Right lobe of liver (tissue), 6 donors: ENCODE measurements around the gene ZRANB1. TPM values are rescaled to one million over a fixed set of nuclear protein-coding genes. Genes with fewer than 3 reads are reported as not detected.
A peak's percentile ranks its signal among the peaks of the same experiment; 100 is the strongest.

Experiments used
- ATAC-seq, 4 donors: fragments of 200-7000 bp; cut with Tn5 transposase; one replicate each; pipeline ENCODE4 v1.9.1; 2020; ENCODE audit warnings: mild to moderate bottlenecking in 4 of 4, moderate library complexity in 4 of 4
- DNase-seq, 3 donors: peaks; one replicate each; pipeline ENCODE4 v3.0.0-alpha.2; 2020
- H3K27ac ChIP-seq, 3 donors: fragments of 200-600 bp; one replicate each; pipeline ENCODE4 v1.8.0; 2022
- H3K27me3 ChIP-seq, 2 donors: fragments of 200-600 bp; one replicate each; pipeline ENCODE4 v1.8.0; 2022
- H3K36me3 ChIP-seq, 4 donors: fragments of 200-600 bp; sonication (generic) in 1 of 4; one replicate each; pipeline versions ENCODE4 v1.5.1 to v1.8.0; 2017 to 2022; ENCODE audit warnings: control low read depth in 1 of 4
- H3K4me1 ChIP-seq, 4 donors: fragments of 200-600 bp; sonication (generic) in 1 of 4; one replicate each; pipeline versions ENCODE4 v1.5.1 to v1.8.0; 2017 to 2022; ENCODE audit warnings: control low read depth in 1 of 4
- H3K4me3 ChIP-seq, 3 donors: fragments of 200-600 bp; one replicate each; pipeline ENCODE4 v1.8.0; 2022
- H3K9me3 ChIP-seq, 4 donors: fragments of 200-600 bp; sonication (generic) in 1 of 4; one replicate each; pipeline versions ENCODE4 v1.5.1 to v1.8.0; 2017 to 2022; ENCODE audit warnings: control low read depth in 1 of 4
- CTCF ChIP-seq, 4 donors: fragments of 200-600 bp in 3 of 4; fragments of 450-650 bp in 1 of 4; IDR thresholded peaks; one replicate each; pipeline versions ENCODE4 v1.5.1 to v1.8.0; 2016 to 2022; ENCODE audit warnings: antibody characterized with exemption in 4 of 4, mild to moderate bottlenecking in 2 of 4
- POLR2A ChIP-seq: fragments of 450-650 bp; IDR thresholded peaks from one replicate; pipeline ENCODE4 v1.6.1; 2017; ENCODE audit warnings: antibody characterized with exemption, mild to moderate bottlenecking
- WGBS: methylation state at CpG from one replicate; pipeline ENCODE4 v1.1.6; 2018; ENCODE audit warnings: low coverage, low lambda C conversion rate; ENCODE audit not compliant: insufficient coverage; ENCODE audit errors: missing lambda C conversion rate; 5-methylcytosine and 5-hydroxymethylcytosine counted together
- intact Hi-C, 2 donors: fragments of 100-400 bp; cut with DNase I; formaldehyde crosslinking; loops; one replicate each; pipeline versions ENCODE4 v1.11.2 to v1.14.1; 2022
- total RNA-seq, 6 experiments: library from RNA; depleted of rRNA in 2 of 6; stranded (reverse); fragments of >200 nt in 2 of 6; fragmentation: NEBNext Ultra II Directional in 3 of 6; extraction: Animal tissue kit (Norgen Biotek cat#: 25700) in 3 of 6; gene quantifications; one replicate each; pipeline versions ENCODE4 v1.1.0 to v1.2.4, GENCODE V29; 2016 to 2023
- donor health status: DM: no; HTN: yes; CAD: no.
- donor health status: DM: no; HTN: no; CAD: no.
- donor health status: DM: no; HTN: no; CAD: no.
- donor health status: DM: no; HTN: yes; CAD: no.
- donor health status: DM: no; HTN: yes; CAD: no.

Gene ZRANB1
- total RNA-seq, 6 experiments from 2014 or later: 8.6 to 17.6 (median 11.6) TPM

- intact Hi-C loops: no loop called here
- Histone ChIP-seq H3K4me3 (peak overlapping the region; percentile 77 to 79 (median 78)), H3K4me1 (peaks cover 0 to 57% (median 5%) of the 10 kb centered on the region in 4 donors), H3K27ac (peak overlapping the region; percentile 93 to 98 (median 95)), H3K9me3 (no peaks in the 10 kb centered on the region), H3K27me3 (no peaks in the 10 kb centered on the region), H3K36me3 (no peaks in the 10 kb centered on the region)
- DNase-seq (peak; percentile 99), ATAC-seq (peak; percentile 87 to 98 (median 93))
- TF ChIP-seq CTCF (IDR thresholded peaks at IDR 0.05) (peak in 1 of 4 donors; percentile 9), POLR2A (peak; percentile 99)
- WGBS: no CpG with 5 or more reads among the region's 126 CpGs
These were observed 25.1 kb upstream of the ZRANB1 start for GRCh38 chr10:124916585-124917427.

DNA sequence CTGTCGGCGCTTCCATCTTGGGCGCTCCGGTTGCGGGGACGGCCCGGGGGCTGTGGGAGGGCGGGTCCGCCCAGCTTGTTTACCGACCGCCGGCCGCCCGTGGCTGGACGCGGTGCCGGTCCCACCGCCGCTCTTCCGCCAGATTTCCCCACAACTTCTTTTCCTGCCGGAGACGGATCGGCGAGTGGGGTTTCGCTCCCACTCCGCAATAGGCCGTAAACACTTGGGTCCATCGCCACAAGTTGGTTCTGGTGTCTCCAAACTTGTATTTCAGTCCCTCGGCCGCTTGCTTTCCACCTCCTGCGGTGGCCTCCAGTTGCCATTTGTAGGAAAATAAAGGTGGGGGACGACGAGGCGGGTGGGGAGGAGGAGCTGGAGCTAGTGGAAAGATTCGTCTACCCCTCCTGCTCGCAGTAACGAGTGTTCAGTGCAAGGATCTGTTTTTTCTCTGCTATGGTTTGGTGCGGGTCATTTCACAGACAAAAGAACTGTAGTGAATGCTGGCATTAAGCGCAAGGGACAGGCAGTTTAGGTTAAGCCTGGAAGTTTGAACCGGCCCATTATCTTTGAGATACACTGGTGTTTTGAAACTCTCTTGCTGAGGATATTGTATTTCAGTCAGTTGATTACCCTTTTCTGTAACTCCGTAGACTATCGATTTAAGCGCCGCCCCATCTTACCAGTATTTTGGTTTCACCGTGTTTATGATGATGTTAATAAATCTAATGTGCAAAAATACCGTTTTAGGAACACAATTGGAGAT lies 24.3 kb upstream of the ZRANB1 start:
- H3K27me3 ChIP-seq: no peaks in the 10 kb centered on the region
- peak overlapping the region; percentile 93 to 98 (median 95) for H3K27ac ChIP-seq
- TF ChIP-seq CTCF (IDR thresholded peaks at IDR 0.05): no peak
- TF ChIP-seq POLR2A: no peak
- 0% methylated on average over 25 of the region's 46 CpGs for WGBS
- intact Hi-C loops: no loop called here
- peak overlapping the region; percentile 77 to 79 (median 78) for H3K4me3 ChIP-seq
- H3K36me3 ChIP-seq: no peaks in the 10 kb centered on the region
- H3K4me1 ChIP-seq: peaks cover 0 to 50% (median 5%) of the 10 kb centered on the region in 4 donors
- ATAC-seq: peak; percentile 7 to 41 (median 12)
- H3K9me3 ChIP-seq: no peaks in the 10 kb centered on the region
- peak; percentile 46 to 66 (median 60) for DNase-seq

DNA sequence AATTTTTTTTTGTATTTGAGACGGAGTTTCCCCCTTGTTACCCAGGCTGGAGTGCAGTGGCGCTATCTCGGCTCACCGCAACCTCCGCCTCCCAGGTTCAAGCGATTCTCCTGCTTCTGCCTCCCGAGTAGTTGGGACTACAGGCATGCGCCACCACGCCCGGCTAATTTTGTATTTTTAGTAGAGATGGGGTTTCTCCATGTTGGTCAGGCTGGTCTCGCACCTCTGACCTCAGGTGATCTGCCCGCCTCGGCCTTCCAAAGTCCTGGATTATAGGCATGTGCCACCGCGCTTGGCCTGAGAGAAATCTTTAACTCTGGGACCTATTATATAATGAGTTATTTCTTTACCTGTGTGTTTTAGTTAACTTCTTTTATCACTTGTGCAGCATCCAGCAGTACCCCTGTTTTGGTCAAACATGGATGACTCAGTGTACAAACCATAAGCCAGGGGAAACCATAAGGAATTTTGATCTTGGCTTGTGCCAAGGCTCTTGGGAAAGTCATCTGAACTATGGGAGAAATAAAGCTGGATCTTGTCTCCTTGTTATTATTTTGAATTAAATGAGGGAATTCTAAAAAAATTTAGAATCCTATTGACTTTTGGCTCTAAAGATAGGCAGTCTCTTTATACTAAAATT lies 23.6 kb upstream of the ZRANB1 start:
- 16% methylated on average over 15 of the region's 15 CpGs for WGBS
- Histone ChIP-seq H3K36me3 (no peaks in the 10 kb centered on the region), H3K4me3 (peak overlapping the region; percentile 77 to 79 (median 78)), H3K27ac (peak overlapping the region; percentile 93 to 98 (median 95)), H3K4me1 (peaks cover 0 to 43% (median 5%) of the 10 kb centered on the region in 4 donors), H3K27me3 (no peaks in the 10 kb centered on the region), H3K9me3 (no peaks in the 10 kb centered on the region)
- DNase-seq (peak in 2 of 3 donors; percentile 71 to 73), ATAC-seq (peak in 2 of 4 donors; percentile 3 to 7)
- TF ChIP-seq CTCF (IDR thresholded peaks at IDR 0.05) (no peak), POLR2A (no peak)
- intact Hi-C loops: no loop called here

DNA sequence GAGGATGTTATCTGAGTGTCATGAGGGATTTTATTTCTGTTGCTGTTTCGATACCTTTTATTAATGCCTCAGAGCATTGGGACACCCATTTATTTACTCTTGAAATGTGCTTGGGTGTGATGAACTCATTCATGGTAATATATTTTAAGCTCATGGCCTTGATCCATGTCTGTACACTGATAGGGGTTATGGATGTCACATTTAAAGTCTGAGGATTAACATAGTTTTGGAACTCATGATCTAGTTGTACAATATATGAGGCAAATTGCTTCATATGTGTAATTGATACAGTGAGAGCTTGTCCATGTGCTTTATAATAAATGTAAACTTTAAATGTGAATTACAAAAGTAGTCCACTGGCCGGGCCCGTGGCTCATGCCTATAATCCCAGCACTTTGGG lies 23.0 kb upstream of the ZRANB1 start:
- ATAC-seq (peak in 1 of 4 donors; percentile 4), DNase-seq (no peak)
- intact Hi-C loops: no loop called here
- H3K27ac ChIP-seq: peak overlapping the region in 2 of 3 donors; percentile 95 to 98
- H3K4me1 ChIP-seq: peaks cover 0 to 39% (median 5%) of the 10 kb centered on the region in 4 donors
- peak overlapping the region in 1 of 3 donors; percentile 77 for H3K4me3 ChIP-seq
- TF ChIP-seq POLR2A (no peak), CTCF (IDR thresholded peaks at IDR 0.05) (no peak)
- H3K36me3 ChIP-seq: no peaks in the 10 kb centered on the region
- WGBS: 62% methylated on average over 3 of the region's 3 CpGs
- no peaks in the 10 kb centered on the region for H3K9me3 ChIP-seq
- no peaks in the 10 kb centered on the region for H3K27me3 ChIP-seq
